Astrocyte (in vitro differentiated cells and primary cell): ENCODE results near the gene CCDC6. TPM values are rescaled to one million over a fixed set of nuclear protein-coding genes. Genes with fewer than 3 reads are reported as not detected.

Experiments
- DNase-seq: peaks from one replicate; pipeline ENCODE4 v3.0.0-alpha.2; 2010; ENCODE audit warnings: low read depth
- FAIRE-seq: peaks from 2 replicates; lab custom pipeline; 2011; peaks lifted over from hg19 to GRCh38; lab: Jason Lieb, UNC
- H2AFZ ChIP-seq: 2 replicates; pipeline ENCODE4 v1.6.0; 2012; ENCODE audit warnings: low read depth, low read length, inconsistent platforms
- H3K27ac ChIP-seq: 2 replicates; pipeline ENCODE4 v1.5.1; 2011; ENCODE audit warnings: low read depth, low read length, inconsistent platforms
- H3K27me3 ChIP-seq: 2 replicates; pipeline ENCODE4 v1.6.0; 2011; ENCODE audit warnings: low read length, inconsistent platforms; ENCODE audit not compliant: insufficient read depth
- H3K36me3 ChIP-seq: 2 replicates; pipeline ENCODE4 v1.5.1; 2011; ENCODE audit warnings: low read length, inconsistent platforms; ENCODE audit not compliant: insufficient read depth
- H3K4me1 ChIP-seq: 2 replicates; pipeline ENCODE4 v1.5.1; 2011; ENCODE audit warnings: low read length, inconsistent platforms; ENCODE audit not compliant: insufficient read depth
- H3K4me2 ChIP-seq: 2 replicates; pipeline ENCODE4 v1.6.0; 2012; ENCODE audit warnings: low read length, inconsistent platforms
- H3K4me3 ChIP-seq: 2 replicates; pipeline ENCODE4 v1.5.1; 2011; ENCODE audit warnings: low read depth, mild to moderate bottlenecking, low read length, inconsistent platforms; ENCODE audit not compliant: insufficient read depth
- H3K79me2 ChIP-seq: 2 replicates; pipeline ENCODE4 v1.6.0; 2012; ENCODE audit warnings: mild to moderate bottlenecking, low read length, inconsistent platforms; ENCODE audit not compliant: insufficient read depth
- H3K9ac ChIP-seq: 2 replicates; pipeline ENCODE4 v1.6.0; 2012; ENCODE audit warnings: mild to moderate bottlenecking, low read length, inconsistent platforms
- H3K9me3 ChIP-seq: 2 replicates; pipeline ENCODE4 v1.5.1; 2012; ENCODE audit warnings: low read depth, mild to moderate bottlenecking, low read length, inconsistent platforms; ENCODE audit not compliant: insufficient read depth
- H4K20me1 ChIP-seq: 2 replicates; pipeline ENCODE4 v1.6.0; 2012; ENCODE audit warnings: low read length, inconsistent platforms; ENCODE audit not compliant: insufficient read depth
- H3K27ac Mint-ChIP-seq: one replicate; pipeline ENCODE4 v1.8.0; 2021; ENCODE audit warnings: mild to moderate bottlenecking, mixed read lengths; ENCODE audit not compliant: unreplicated experiment
- H3K27me3 Mint-ChIP-seq: one replicate; pipeline ENCODE4 v1.8.0; 2021; ENCODE audit warnings: low read depth, mixed read lengths; ENCODE audit not compliant: unreplicated experiment
- H3K36me3 Mint-ChIP-seq: one replicate; pipeline ENCODE4 v1.8.0; 2021; ENCODE audit warnings: low read depth, mixed read lengths; ENCODE audit not compliant: unreplicated experiment
- H3K4me1 Mint-ChIP-seq: one replicate; pipeline ENCODE4 v1.8.0; 2021; ENCODE audit warnings: low read depth, mixed read lengths; ENCODE audit not compliant: unreplicated experiment
- H3K4me3 Mint-ChIP-seq: one replicate; pipeline ENCODE4 v1.8.0; 2021; ENCODE audit warnings: mild to moderate bottlenecking, moderate library complexity, mixed read lengths; ENCODE audit not compliant: unreplicated experiment
- H3K9me3 Mint-ChIP-seq: one replicate; pipeline ENCODE4 v1.8.0; 2021; ENCODE audit warnings: mild to moderate bottlenecking, mixed read lengths; ENCODE audit not compliant: unreplicated experiment
- EZH2 ChIP-seq: IDR thresholded peaks from 2 replicates; pipeline ENCODE4 v1.6.1; 2012; ENCODE audit warnings: mild to moderate bottlenecking, low read length, inconsistent platforms; ENCODE audit not compliant: insufficient read depth
- total RNA-seq: library from RNA; stranded (reverse); gene quantifications from 2 replicates; pipeline ENCODE4 v1.2.1, GENCODE V29; 2021
- TF ChIP-seq, protein P1 (sequence below): IDR thresholded peaks from 2 replicates; pipeline ENCODE4 v1.5.1; 2011; ENCODE audit warnings: low read depth, mild to moderate bottlenecking, inconsistent platforms, low read length, moderate library complexity; ENCODE audit not compliant: insufficient read depth

Gene CCDC6
- total RNA-seq, 1 donor from 2014 or later = 69.4 TPM

DNA sequence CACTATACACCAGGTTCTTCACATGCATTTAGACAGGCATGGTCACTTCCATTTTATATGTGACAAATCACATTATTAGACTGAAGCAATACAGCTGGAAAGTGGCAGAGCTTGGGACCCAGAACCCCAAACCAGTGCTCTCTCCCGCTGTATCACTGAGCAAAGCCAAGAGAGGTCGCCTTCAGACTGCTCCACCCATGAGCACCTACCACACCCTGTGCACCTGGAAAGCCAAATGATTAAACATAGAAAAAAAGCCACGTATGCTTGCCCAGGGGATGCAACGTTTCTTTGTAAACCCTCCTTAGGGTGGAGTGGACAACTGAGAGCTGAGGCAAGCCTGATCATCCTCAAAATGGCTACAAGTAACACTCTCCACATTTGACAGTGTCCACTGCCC, 72.5 kb downstream of the CCDC6 start:
- peaks cover 53% of the 10 kb centered on the region for H4K20me1 ChIP-seq
- H3K36me3 ChIP-seq = peaks cover 12% of the 10 kb centered on the region
- H3K4me1 Mint-ChIP-seq = peaks cover 8% of the 10 kb centered on the region
- H2AFZ ChIP-seq = no peak overlapping the region
- H3K4me3 ChIP-seq = no peak overlapping the region
- H3K9me3 ChIP-seq = no peaks in the 10 kb centered on the region
- no peaks in the 10 kb centered on the region for H3K27me3 ChIP-seq
- no peaks in the 10 kb centered on the region for H3K9me3 Mint-ChIP-seq
- H3K4me2 ChIP-seq = no peak overlapping the region
- no peaks in the 10 kb centered on the region for H3K4me1 ChIP-seq
- TF ChIP-seq, protein P1, sequence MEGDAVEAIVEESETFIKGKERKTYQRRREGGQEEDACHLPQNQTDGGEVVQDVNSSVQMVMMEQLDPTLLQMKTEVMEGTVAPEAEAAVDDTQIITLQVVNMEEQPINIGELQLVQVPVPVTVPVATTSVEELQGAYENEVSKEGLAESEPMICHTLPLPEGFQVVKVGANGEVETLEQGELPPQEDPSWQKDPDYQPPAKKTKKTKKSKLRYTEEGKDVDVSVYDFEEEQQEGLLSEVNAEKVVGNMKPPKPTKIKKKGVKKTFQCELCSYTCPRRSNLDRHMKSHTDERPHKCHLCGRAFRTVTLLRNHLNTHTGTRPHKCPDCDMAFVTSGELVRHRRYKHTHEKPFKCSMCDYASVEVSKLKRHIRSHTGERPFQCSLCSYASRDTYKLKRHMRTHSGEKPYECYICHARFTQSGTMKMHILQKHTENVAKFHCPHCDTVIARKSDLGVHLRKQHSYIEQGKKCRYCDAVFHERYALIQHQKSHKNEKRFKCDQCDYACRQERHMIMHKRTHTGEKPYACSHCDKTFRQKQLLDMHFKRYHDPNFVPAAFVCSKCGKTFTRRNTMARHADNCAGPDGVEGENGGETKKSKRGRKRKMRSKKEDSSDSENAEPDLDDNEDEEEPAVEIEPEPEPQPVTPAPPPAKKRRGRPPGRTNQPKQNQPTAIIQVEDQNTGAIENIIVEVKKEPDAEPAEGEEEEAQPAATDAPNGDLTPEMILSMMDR = no peak
- TF ChIP-seq EZH2 = no peak
- DNase-seq = no peak
- no peak overlapping the region for H3K27ac Mint-ChIP-seq
- no peak for FAIRE-seq
- no peak overlapping the region for H3K4me3 Mint-ChIP-seq
- no peak overlapping the region for H3K27ac ChIP-seq
- peaks cover 13% of the 10 kb centered on the region for H3K36me3 Mint-ChIP-seq
- no peak overlapping the region for H3K9ac ChIP-seq
- no peaks in the 10 kb centered on the region for H3K27me3 Mint-ChIP-seq
- H3K79me2 ChIP-seq = peaks cover 15% of the 10 kb centered on the region

DNA sequence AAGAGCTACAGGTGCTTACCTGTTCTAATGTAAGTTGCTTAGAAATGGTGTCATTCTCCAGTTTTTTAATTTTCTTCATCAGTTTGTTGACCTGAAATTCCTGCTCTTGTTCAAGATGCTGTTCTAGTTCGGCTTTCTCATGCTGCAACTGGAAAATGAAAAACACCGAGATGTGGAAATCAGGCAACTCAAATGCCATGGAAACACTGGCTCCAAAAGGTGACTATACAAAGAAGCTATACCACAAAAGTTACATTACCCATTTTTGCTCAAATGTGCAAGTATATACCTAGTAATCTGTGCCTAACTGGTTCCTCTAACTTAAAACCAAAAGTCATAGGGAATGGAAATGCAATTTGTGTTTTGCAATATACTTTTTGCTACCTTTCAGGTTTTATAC, 73.8 kb downstream of the CCDC6 start:
- Histone ChIP-seq H3K4me2 (no peak overlapping the region), H3K4me3 (no peak overlapping the region), H4K20me1 (peaks cover 50% of the 10 kb centered on the region), H3K79me2 (peaks cover 12% of the 10 kb centered on the region), H3K27me3 (no peaks in the 10 kb centered on the region), H3K27ac (no peak overlapping the region), H3K36me3 (peaks cover 12% of the 10 kb centered on the region), H2AFZ (no peak overlapping the region), H3K9ac (no peak overlapping the region), H3K9me3 (no peaks in the 10 kb centered on the region), H3K4me1 (no peaks in the 10 kb centered on the region)
- no peaks in the 10 kb centered on the region for H3K27me3 Mint-ChIP-seq
- no peaks in the 10 kb centered on the region for H3K4me1 Mint-ChIP-seq
- FAIRE-seq (no peak), DNase-seq (no peak)
- H3K27ac Mint-ChIP-seq = no peak overlapping the region
- H3K9me3 Mint-ChIP-seq = no peaks in the 10 kb centered on the region
- H3K4me3 Mint-ChIP-seq = no peak overlapping the region
- peaks cover 4% of the 10 kb centered on the region for H3K36me3 Mint-ChIP-seq
- TF ChIP-seq, protein P1 = no peak
- TF ChIP-seq EZH2 = no peak

DNA sequence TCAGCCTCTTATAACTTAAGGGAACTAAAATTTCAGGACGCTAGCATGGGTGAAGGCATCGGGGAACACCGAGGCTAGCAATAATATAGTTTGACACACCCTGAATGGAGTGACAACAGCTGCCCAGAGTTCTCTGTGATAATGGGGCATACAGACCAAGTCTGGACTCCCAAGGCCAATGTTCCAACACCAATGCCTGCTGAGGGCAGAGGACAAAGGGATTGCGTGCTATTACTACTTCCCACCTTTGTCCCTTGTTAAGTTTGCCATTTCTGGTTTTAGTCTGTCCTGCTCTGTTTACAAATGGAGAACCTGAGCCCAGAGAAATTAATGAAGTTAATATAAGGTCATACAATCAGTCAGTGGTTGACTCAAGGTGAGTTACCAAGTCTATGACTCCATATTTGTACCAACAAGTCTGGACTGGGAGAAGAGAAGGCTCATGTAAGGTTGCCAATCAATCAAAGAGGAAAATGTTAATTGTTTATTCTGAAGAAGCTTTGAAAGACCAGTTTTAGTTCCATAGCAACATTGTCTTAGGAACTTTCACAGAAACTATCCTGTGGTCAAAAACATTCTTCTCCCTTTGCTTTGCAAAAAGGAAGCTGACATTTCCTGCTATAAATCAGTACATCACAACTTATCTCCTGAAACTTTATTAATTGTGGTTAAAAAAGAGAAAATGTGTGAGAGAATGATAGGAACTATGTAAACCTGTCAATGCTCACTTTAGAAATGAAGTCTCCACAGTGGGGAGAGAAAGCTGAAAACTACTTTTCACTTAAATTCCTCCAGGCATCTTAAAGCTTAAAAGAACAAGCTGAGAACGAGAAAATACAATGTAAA, 74.5 kb downstream of the CCDC6 start:
- peaks cover 4% of the 10 kb centered on the region for H3K36me3 Mint-ChIP-seq
- H3K9me3 Mint-ChIP-seq = no peaks in the 10 kb centered on the region
- Histone ChIP-seq H3K9me3 (no peaks in the 10 kb centered on the region), H3K27ac (no peak overlapping the region), H3K27me3 (no peaks in the 10 kb centered on the region), H3K9ac (no peak overlapping the region), H3K79me2 (peaks cover 12% of the 10 kb centered on the region), H3K36me3 (peaks cover 12% of the 10 kb centered on the region), H3K4me2 (no peak overlapping the region), H3K4me1 (no peaks in the 10 kb centered on the region), H4K20me1 (peaks cover 47% of the 10 kb centered on the region), H2AFZ (no peak overlapping the region), H3K4me3 (no peak overlapping the region)
- DNase-seq = no peak
- no peak for TF ChIP-seq EZH2
- TF ChIP-seq, protein P1 = no peak
- no peak overlapping the region for H3K4me3 Mint-ChIP-seq
- FAIRE-seq = no peak
- no peak overlapping the region for H3K27ac Mint-ChIP-seq
- H3K27me3 Mint-ChIP-seq = no peaks in the 10 kb centered on the region
- no peaks in the 10 kb centered on the region for H3K4me1 Mint-ChIP-seq
